HG03139 (cell line): Measurements from ENCODE around the gene CUEDC2.

ENCODE experiments used
- ATAC-seq: cut with Tn5 transposase; IDR thresholded peaks from one replicate; pipeline ENCODE4 v1.9.1; 2021; ENCODE audit not compliant: unreplicated experiment

The CUEDC2 gene, protein sequence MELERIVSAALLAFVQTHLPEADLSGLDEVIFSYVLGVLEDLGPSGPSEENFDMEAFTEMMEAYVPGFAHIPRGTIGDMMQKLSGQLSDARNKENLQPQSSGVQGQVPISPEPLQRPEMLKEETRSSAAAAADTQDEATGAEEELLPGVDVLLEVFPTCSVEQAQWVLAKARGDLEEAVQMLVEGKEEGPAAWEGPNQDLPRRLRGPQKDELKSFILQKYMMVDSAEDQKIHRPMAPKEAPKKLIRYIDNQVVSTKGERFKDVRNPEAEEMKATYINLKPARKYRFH

DNA sequence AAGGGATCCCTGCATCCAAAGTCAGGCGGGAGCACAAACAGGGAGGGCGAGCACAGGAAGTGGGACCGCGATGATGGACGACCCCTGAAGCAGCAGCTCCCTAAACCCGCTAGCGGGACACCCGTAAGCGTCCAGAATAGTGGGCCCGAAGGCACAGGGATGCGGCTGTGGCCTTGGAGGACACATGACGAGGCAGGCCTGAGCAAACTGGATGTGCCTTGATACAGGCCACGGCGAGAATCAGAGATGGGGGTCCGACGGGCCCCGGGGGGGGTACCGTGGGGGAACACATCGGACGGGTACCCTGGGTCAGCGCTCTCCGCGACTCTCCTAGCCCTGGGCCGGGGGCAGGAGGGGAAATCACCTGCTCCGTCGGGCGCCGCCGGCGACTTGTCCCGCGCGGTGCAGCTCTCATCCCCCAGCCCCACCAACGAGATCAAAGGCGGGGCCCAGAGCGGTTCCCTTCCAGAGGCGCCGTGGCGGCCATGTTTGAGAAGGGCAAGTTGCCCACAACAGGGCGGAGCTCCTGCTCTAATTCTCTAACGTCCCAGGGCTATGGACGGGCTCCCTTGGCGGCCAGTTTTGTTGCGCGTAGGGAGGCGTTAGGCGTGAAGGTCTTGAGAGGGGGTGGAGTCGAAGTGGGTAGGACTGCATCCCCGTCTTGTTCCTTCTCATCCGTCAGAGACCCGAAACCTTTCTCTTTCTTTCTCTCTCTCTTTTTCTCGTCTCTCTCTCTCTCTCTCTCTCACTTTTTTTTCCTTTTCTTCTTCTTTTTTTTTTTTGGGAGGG lies at the start of gene CUEDC2:
Gene CUEDC2 (minus strand): TSS at position 413 of the 789 bp plus-strand sequence. CDS start 7,386 bp downstream, outside the sequence.
- ATAC-seq, result peak; percentile 85

DNA sequence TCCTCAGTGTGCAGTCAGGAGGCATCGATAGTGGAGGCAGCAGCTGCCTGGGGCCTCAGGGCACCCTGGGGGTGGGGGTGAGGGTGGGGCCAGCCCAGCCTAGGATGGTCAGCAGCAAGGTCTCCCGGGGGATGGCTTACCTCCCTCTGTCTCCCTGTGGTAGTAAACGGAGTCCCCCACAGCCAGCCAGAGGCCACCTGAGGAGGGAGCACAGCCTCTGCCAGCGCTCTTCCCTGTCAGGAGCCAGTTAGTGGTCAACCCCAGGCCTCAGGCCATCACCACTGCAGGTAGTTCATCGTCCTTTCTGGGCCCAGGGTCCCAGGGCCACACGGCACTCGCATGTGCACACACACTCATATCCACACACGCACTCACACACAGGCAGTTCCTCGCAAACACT lies 48.0 kb upstream of the CUEDC2 start:
- ATAC-seq, result no peak

DNA sequence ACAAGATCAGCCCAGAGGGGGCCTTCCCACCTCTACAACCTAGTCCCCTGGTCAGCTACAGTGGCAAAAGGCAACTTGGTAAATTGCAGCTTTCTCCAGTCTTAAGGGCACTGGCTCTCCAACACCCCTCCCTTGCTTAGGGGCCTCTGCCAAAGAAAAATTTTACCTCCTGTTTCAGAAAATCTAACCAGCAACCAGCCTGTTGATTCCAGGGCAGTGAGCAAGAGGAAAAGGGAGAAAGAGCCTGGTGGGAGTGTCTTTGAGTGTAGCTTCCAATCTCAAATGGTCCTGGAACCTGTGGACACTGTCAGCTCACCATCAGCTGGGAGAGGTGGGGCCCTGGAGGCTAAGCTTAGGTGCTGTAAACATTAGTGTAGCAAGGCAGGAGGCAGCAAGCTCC lies 47.3 kb upstream of the CUEDC2 start:
- ATAC-seq, result no peak

DNA sequence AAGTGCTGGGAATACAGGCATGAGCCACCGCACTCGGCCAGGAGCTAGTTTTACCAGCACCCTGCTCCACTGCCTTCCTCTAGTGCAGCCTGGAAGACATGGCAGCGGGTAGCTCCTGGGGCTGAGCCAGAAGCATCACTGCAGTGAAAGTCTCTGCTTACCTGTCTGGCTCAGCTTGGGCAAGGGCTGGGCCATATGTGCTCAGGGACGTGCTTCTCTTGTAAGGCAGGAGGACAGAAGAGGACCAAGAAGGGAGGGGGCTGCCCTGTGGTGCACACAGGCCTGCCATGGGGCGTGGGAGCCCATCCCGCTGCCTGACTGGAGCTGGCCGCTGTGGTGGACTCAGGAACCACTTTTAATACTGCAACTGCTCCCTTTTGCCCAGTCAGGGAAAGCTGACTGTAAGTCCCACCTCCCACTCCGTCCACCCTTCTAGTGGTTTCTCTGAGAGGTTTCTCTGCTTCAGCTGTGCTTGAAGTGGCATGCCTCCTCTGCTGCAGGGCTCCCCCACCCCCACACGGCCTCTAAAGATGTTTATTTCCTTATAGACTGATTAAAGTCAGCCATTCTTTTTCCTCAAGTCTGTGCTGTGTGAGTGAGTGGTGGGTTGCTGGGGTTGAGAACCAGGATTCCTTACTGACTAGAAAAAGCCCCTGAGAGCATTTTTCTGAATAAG lies 44.2 kb upstream of the CUEDC2 start:
- no peak for ATAC-seq

DNA sequence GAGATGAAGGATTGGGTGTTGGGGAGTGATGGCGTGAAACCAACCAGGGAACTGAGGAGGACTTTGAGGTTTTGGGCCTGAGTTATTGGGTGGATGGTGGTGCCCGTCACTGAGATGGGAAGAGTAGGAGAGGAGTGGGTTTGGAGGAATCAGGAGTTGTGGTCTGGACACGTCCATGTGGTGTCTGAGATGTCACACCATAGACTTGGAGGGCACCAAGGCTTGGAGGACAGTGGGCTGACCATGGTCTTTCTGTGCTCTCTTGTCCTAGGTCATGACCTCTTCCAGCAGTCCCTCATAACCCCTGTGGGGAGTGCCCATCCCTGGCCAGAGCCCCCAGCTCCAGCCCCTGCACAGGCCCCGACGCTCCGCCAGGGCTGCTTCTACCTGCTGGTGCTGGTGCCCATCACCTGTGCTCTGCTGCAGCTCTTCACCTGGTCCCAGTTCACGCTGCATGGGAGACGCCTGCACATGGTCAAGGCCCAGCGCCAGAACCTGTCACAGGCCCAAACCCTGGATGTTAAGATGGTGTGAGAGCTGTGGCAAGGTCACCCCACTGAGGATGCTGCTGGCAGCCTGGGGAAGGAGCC lies 43.2 kb upstream of the CUEDC2 start:
- ATAC-seq, result no peak

DNA sequence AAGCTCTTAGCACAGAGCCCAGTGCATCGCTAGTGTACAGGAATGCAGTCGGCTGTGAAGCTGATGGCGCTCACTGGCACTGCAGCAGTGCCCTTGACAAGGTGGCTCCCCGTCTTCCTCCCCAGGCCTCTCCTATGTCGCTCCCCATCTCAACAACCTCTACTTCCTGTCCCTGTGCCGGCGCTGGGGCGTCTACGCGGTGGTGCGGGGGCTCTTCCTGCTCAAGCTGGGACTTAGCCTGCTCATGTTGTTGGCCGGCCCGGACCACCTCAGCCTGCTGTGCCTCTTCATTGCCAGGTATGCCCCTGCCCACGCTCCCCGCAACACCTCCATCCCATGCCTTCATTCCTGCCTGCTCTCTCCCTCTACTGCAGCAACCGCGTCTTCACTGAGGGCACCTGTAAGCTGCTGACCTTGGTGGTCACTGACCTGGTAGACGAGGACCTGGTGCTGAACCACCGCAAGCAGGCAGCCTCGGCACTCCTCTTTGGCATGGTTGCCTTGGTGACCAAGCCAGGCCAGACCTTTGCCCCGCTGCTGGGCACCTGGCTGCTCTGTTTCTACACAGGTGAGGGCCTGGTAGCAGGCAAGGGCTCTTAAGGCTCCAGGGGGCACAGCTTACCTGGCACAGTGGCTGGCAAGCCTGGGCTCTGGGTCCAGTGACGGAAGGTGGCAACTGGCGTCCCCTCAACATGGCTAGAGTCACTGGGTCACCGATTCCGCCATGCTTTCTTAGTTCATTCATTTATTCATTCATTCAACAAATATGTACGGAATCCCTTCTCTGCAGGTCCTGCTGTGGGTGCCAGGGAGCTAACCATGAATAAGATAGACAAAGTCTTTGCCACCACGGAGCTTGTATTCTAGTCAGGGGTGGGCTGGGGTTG lies 41.3 kb upstream of the CUEDC2 start:
- ATAC-seq, result no peak

DNA sequence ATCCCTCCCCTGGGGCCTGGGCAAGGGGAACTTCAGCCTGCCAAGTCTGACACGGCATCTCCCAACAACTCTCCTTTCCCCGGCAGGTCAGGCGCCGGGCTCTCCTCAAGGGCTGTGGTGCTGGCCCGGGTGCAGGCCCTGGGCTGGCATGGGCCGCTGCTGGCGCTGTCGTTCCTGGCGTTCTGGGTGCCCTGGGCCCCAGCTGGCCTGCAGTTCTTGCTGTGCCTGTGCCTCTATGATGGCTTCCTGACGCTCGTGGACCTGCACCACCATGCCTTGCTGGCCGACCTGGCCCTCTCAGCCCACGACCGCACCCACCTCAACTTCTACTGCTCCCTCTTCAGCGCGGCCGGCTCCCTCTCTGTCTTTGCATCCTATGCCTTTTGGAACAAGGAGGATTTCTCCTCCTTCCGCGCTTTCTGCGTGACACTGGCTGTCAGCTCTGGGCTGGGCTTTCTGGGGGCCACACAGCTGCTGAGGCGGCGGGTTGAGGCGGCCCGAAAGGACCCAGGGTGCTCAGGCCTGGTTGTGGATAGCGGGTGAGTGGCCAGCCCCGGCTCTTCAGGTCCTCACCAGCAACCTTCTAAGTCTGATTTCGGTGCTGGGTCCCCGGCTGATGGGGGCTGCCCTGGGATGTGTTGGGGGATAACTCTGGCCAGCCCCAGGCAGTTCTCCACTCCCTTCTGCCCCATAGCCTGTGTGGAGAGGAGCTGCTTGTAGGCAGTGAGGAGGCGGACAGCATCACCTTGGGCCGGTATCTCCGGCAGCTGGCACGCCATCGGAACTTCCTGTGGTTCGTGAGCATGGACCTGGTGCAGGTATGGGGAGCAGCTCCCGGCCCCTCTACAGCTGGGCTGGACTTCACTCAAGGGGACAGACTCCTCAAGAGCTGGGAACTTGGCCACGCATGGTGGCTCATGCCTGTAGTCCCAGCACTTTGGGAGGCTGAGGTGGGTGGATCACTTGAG lies 38.5 kb upstream of the CUEDC2 start:
- ATAC-seq, result no peak

DNA sequence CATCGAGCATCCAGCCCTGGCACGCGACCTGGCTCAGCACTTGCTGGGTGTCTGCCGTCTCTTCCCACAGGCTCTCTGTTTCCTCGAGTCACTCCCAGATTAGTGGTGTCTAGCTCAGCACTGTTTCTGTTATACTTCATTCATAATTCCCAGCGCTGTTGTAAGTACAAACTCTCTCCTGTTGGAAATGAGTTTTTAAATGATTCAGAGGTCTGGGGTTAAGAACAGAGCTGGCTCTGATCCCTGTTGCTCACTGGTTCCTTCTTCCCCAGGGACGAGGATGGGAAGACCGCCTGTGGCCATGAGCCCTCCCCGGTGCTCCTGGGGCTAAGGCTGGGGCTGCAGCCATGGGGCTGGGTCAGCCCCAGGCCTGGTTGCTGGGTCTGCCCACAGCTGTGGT lies 36.3 kb upstream of the CUEDC2 start:
- ATAC-seq, result no peak

DNA sequence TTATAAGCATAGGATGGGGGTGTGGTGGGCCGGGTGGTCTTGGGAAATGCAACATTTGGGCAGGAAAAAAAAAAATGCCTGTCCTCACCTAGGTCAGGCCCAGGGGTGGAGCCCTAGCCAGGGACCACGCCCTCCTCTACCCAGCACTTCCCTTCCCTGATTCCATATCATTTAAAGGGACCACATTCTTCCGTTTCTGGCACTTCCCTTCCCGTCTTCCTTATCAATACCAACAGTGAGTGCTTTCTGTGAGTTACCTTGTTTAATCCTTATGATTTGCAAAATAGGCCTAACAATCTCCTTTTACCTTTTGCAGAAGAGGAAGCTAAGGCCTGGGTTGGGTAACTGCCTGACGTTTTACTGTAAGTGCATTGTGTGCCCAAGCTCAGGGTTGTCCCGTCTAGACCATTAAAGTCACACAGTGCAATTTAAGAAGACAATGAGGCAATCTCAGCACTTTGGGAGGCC lies 35.6 kb upstream of the CUEDC2 start:
- no peak for ATAC-seq

DNA sequence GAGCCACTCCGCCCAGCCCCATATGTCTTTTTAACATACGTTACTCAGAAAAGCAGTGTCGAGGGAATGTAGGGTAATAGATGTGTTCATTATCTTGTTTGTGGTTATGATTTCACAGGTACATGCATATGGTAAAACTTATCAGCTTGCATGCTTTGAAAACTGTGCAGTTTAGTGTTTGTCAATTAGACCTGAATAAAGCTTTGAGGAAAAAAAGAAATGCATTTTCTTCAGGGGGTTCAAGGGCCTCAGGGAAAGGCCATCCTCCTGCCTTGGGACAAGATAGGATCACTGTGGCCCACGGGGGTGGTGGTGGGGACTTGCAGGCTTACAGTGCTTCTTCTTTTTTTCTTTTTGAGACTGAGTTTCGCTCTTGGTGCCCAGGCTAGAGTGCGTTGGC lies 34.9 kb upstream of the CUEDC2 start:
- ATAC-seq, result no peak

DNA sequence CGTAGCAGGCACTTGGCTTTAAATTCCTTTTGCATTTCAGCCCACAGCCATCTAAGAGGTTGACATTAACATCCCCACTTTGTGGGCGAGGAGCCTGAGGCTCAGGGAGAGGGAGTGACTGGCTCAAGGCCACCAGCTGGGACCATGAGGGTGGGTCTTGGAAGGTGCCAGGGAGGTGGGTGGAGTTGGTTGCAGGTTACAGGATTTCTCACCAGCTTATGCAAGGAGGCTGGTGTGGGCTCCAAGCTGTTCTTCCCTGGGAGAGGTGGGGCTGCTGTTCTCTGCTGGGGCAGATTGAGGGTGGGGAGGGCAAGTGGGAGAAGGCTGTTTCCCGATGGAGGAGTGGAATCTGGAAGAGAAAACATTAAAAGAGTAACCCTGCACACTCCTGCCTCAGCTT lies 33.1 kb upstream of the CUEDC2 start:
- ATAC-seq, result no peak

DNA sequence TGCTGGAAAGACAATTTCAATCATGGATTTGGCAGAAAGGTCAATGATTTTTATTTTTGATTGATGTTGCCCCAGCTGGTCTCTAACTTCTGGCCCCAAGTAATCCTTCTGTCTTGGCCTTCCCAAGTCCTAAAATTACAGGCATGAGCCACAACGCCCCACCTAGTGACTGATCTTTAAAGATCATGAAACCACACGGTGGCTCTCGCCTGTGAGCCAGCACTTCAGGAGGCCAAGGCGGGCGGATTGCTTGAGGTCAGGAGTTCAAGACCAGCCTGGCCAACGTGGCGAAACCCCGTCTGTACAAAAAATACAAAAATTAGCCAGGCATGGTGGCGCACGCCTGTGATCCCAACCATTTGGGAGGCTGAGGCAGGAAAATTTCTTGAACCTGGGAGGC lies 31.6 kb upstream of the CUEDC2 start:
- ATAC-seq, result no peak

DNA sequence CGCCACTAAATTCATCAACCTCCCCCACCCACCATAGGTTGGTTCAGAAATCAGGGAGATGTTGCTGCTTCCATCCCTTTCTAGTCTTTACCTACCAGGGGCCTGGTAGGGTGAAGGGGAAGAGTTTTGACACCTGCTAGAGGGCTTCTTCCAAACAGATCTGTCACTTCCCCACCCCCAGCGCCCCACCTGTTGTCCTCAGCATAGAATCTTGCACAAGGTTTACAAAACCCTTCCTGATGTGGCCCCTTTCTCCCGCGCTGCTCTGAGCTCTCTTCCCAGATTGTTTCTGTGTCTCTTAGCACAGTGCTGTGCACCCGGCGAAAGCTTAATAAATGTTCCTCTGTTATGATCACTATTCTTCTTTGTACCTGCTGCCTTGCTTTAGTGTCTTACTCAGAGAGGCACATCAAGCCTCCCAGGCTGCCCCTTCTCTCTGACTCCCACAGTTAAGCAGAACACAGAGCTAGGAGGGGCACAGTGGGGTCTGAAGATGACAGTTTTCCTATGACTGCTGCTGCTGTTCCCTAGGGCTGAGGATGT lies 30.2 kb upstream of the CUEDC2 start:
- no peak for ATAC-seq

DNA sequence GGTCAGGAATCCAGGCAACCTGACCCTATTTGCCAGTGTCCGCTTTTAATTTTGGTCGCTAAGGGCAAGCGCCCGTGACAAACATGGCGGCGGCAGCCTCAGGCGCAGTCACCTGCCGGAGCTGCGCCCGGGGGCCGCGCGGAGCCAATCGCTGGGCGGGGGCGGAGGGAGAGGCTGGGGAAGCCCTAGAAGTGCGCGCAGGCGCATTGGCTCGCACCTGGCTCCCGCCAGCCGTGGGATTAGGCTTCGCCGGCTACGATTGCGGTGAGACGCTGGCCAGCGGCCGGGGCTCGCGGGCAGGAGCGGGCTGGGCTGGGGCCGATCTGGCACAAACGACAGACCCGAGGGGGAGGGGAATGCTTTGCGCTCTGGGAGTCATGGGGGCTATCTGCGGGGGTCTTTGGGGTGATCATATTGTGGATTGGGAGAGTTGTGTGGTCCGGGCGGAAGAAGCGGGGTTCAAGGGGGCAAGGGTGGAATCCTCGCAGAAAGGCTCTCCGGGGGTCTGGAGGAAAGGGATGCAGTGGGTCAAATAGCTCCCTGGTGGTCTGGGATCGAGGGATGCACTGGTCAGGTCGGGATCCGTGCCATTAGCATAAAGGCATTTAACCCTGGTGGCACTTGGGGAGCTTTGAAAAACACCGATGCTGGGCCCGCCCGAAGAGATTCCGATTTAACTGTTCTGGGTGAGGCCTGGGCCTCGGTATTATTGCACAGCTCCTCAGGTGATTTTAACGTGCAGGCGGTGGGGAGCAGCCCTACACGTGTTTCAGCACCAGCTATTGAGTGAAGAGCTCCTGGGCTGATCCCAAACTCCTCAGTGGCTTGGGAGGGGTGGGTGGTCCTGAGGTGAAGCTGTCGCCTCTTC lies 29.0 kb upstream of the CUEDC2 start:
- peak; percentile 80 for ATAC-seq

DNA sequence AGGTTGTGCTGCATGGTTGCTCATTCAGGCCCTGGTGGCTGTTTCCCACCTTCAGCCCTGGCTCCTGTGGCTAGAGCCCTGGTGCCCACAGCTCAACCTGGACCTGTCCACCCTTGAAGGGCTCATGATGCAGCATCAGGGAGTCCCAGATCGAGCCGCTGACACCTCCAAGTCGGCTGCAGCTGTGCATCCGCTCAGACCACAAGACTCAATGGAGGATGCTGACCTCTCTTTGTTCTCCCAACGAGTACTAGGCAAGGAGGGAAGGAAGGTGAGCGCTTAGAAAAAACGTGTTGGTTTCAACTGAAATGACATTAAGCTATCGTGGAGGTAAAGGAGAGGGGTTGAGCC lies 28.4 kb upstream of the CUEDC2 start:
- peak; percentile 13 for ATAC-seq

DNA sequence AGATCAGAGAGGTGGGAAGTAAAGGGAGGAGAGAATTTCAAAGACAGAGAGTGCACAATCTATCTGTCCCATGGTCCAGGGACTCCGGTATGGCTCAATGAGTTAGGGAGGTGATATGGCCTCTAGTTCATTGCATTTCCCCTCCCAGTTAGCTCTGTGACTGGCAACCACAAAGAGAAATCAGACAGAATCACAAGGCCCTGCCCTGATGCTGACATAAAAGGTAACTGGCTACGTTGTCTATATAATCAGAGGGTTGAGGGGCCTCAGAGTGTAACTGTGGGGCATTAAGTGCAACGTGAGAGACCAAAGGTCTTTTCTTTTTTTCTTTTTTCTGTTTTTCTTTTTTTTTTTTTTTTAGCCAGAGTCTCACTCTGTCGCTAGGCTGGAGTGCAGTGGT lies 26.3 kb upstream of the CUEDC2 start:
- ATAC-seq, result no peak

DNA sequence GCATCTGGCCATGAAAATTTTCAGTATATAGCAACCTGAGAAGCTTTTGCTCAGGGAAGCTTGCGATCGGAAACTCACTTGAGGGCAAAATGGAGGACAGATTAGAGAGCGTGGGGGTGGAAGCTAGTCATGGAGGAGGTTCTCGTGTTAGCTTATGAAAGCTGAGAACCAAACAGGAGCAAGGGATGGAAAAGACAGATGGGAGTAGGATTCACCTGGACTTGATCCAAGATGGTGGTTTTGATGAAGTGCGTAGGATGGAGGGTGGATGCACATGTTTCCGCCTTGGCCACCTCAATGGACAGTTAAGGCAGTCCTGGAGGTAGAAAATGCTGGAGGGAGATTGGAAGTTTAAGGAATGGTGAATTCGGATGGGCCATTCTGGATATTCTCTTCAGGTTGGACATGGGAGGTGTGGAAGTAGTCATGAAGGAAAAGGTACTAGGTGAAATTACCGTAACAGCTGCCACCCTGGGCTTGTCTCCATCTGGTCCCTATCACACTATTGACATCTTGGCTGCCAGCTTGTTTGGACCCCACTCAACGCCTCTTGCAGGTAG lies 25.3 kb upstream of the CUEDC2 start:
- no peak for ATAC-seq

DNA sequence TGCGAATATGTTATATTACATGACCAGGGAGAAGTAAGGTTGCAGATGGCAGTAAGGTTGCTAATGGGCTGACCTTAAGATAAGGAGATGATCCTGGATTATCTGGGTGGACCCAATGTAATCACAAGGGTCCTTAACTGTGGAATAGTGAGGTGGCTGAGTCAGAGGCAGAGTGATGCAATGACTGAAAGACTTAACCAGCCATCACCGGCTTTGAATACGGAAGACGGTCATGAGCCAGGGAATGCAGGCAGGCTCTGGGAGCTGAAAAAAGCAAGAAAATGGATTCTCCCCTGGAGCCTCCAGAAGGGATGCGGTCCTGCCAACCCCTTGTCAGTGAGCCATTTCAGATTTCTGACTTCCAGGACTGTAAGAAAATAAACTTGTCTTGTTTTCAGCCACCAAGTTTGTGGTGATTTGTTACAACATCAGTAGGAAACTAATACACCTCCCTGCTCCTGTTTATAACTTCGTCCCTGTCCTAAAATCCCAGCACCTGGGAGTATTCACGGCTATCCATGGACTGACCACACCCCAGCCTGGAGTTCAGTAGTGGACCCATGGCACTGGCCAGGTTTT lies 23.6 kb upstream of the CUEDC2 start:
- no peak for ATAC-seq
